HuH-7.5 (cell line): ENCODE results near the gene DENND4B.

ENCODE experiments used
- DNase-seq: peaks from one replicate; pipeline ENCODE4 v3.0.0; 2011; ENCODE audit warnings: low spot score

The DENND4B gene

GRCh38 chr1:153882296-153882912 is 64.1 kb downstream of the DENND4B start:
- no peak for DNase-seq

DNA sequence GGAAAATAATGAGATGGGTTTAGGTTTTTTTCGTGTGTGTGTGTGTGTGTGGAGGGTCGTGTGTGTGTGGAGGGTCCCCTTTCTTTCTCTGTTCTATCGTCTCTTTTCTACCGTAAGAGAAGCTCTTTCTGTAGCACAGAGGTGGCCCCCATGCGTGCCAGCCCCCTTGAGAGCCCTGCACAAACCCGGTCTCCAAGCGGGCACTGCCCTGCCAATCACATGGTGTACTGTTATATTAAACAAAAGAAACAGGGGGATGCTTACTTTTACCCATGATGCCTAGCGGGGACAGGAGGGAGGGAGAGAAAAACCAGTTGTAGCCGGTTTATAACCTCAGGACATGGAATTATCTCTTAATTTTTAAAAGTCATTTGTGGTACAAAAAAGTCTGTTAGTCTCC is 64.8 kb downstream of the DENND4B start:
- no peak for DNase-seq

- DNase-seq: no peak
Measured at GRCh38 chr1:153880962-153881361, 65.6 kb downstream of the DENND4B start.

GRCh38 chr1:153880024-153880423 is 66.5 kb downstream of the DENND4B start:
- DNase-seq: no peak
